A549 (cell line): ENCODE measurements around the gene AP1S2. TPM values are rescaled to one million over a fixed set of nuclear protein-coding genes. Genes with fewer than 3 reads are reported as not detected.

Experiments
- ATAC-seq, 2 experiments: fragments of 200-7000 bp in 1 of 2; fragments of >200 bp in 1 of 2; cut with Nextera tagmentation in 1 of 2; cut with Tn5 transposase in 1 of 2; 3 replicates each; pipeline versions ENCODE4 v1.8.0 to v1.9.1; 2018 to 2020; ENCODE audit warnings: mild to moderate bottlenecking in 1 of 2, moderate library complexity in 1 of 2
- CTCF ChIA-PET: fragments of 300-600 bp; sonication (Branson Sonifier 250); formaldehyde crosslinking; extraction: SDS; loops from one replicate; lab custom pipeline; 2021; ENCODE audit warnings: antibody characterized with exemption, inconsistent platforms; lab: Yijun Ruan, JAX
- POLR2A ChIA-PET: fragments of 350-600 bp; formaldehyde crosslinking; extraction: SDS; loops from one replicate; lab custom pipeline; 2021; ENCODE audit warnings: antibody characterized with exemption, inconsistent platforms; lab: Yijun Ruan, JAX
- DNase-seq, 2 experiments: peaks; one replicate each; pipeline versions ENCODE4 v3.0.0 to v3.0.0-alpha.2; 2011 to 2016; ENCODE audit warnings: low read depth in 1 of 2, low spot score in 1 of 2
- FAIRE-seq: peaks from 2 replicates; lab custom pipeline; 2011; peaks lifted over from hg19 to GRCh38; lab: Jason Lieb, UNC
- H3K27ac ChIP-seq, 2 experiments: fragments of >200 bp; sonication (Bioruptor Twin); formaldehyde crosslinking; 3 replicates each; pipeline ENCODE4 v1.5.1; 2016 to 2017
- H3K4me1 ChIP-seq: fragments of >200 bp; sonication (Bioruptor Twin); formaldehyde crosslinking; 3 replicates; pipeline ENCODE4 v1.6.1; 2016
- H3K4me2 ChIP-seq: fragments of >200 bp; sonication (Bioruptor Twin); formaldehyde crosslinking; 3 replicates; pipeline ENCODE4 v1.6.1; 2016
- H3K4me3 ChIP-seq: fragments of >200 bp; sonication (Bioruptor Twin); formaldehyde crosslinking; 3 replicates; pipeline ENCODE4 v1.5.1; 2016
- H3K9me3 ChIP-seq: fragments of >200 bp; sonication (Bioruptor Twin); formaldehyde crosslinking; 3 replicates; pipeline ENCODE4 v1.6.1; 2016
- ATOH8 ChIP-seq: fragments of 250-450 bp; sonication (Bioruptor Pico); IDR thresholded peaks from 2 replicates; pipeline ENCODE4 v1.5.0; 2020; ENCODE audit warnings: low read depth, mild to moderate bottlenecking, moderate library complexity
- BHLHE40 ChIP-seq: IDR thresholded peaks from 2 replicates; pipeline ENCODE4 v1.6.1; 2012; ENCODE audit warnings: low read depth, low read length, inconsistent platforms
- CBX2 ChIP-seq: fragments of 200-600 bp; sonication (generic); IDR thresholded peaks from 2 replicates; pipeline ENCODE4 v1.6.1; 2016; ENCODE audit warnings: low read depth, mild to moderate bottlenecking, borderline replicate concordance
- CHD2 ChIP-seq: fragments of 150-350 bp; IDR thresholded peaks from 2 replicates; pipeline ENCODE4 v1.6.1; 2014; ENCODE audit warnings: low read length; ENCODE audit not compliant: partially characterized antibody
- CHD4 ChIP-seq: fragments of 200-600 bp; sonication (generic); IDR thresholded peaks from 2 replicates; pipeline ENCODE4 v1.6.1; 2016; ENCODE audit warnings: antibody characterized with exemption, mild to moderate bottlenecking, borderline replicate concordance
- CTCF ChIP-seq: fragments of >200 bp; sonication (Bioruptor Twin); formaldehyde crosslinking; IDR thresholded peaks from 3 replicates; pipeline ENCODE4 v1.5.1; 2016
- E2F6 ChIP-seq: IDR thresholded peaks from 2 replicates; pipeline ENCODE4 v1.6.1; 2012; ENCODE audit warnings: low read depth, borderline replicate concordance
- EHF ChIP-seq: fragments of 250-450 bp; sonication (Bioruptor Pico); IDR thresholded peaks from 2 replicates; pipeline ENCODE4 v1.5.0; 2020; ENCODE audit warnings: mild to moderate bottlenecking
- HES2 ChIP-seq: fragments of >200 bp; sonication (Bioruptor Twin); formaldehyde crosslinking; IDR thresholded peaks from 2 replicates; pipeline ENCODE4 v1.6.1; 2016
- HEYL ChIP-seq: fragments of 250-450 bp; sonication (Bioruptor Pico); IDR thresholded peaks from 2 replicates; pipeline ENCODE4 v1.8.0; 2021; ENCODE audit warnings: mild to moderate bottlenecking, moderate library complexity
- MAFK ChIP-seq: fragments of 450-650 bp; IDR thresholded peaks from 2 replicates; pipeline ENCODE4 v1.6.1; 2014; ENCODE audit not compliant: partially characterized antibody
- NR3C1 ChIP-seq: fragments of >200 bp; sonication (Bioruptor Twin); formaldehyde crosslinking; IDR thresholded peaks from 3 replicates; pipeline ENCODE4 v1.6.1; 2017
- POLR2A ChIP-seq: IDR thresholded peaks from 2 replicates; pipeline ENCODE4 v1.6.1; 2012; ENCODE audit warnings: mild to moderate bottlenecking, low read length
- RAD21 ChIP-seq, 2 experiments: fragments of >200 bp in 1 of 2; sonication (Bioruptor Twin) in 1 of 2; formaldehyde crosslinking in 1 of 2; IDR thresholded peaks in 1 of 2; conservative IDR thresholded peaks in 1 of 2; 2 replicates in 1 of 2; 3 replicates in 1 of 2; pipeline ENCODE4 v1.6.1; 2012 to 2018; ENCODE audit warnings: inconsistent platforms in 1 of 2
- RARB ChIP-seq: fragments of 250-450 bp; sonication (Bioruptor Pico); IDR thresholded peaks from 2 replicates; pipeline ENCODE4 v1.8.0; 2021; ENCODE audit warnings: mild to moderate bottlenecking, moderate library complexity
- RNF2 ChIP-seq: fragments of 200-600 bp; sonication (generic); IDR thresholded peaks from 2 replicates; pipeline ENCODE4 v1.6.1; 2016; ENCODE audit warnings: low read depth, mild to moderate bottlenecking, antibody characterized with exemption, moderate library complexity, borderline replicate concordance
- SREBF2 ChIP-seq: fragments of 450-650 bp; IDR thresholded peaks from 2 replicates; pipeline ENCODE4 v1.6.1; 2014; ENCODE audit warnings: mild to moderate bottlenecking, moderate library complexity
- TFCP2L1 ChIP-seq: fragments of 250-450 bp; sonication (Bioruptor Pico); IDR thresholded peaks from 2 replicates; pipeline ENCODE4 v1.5.0; 2021; ENCODE audit warnings: mild to moderate bottlenecking
- TP53 ChIP-seq: fragments of 250-450 bp; sonication (Bioruptor Pico); IDR thresholded peaks from 2 replicates; pipeline ENCODE4 v1.5.0; 2021; ENCODE audit warnings: mild to moderate bottlenecking, moderate library complexity
- ZFP36 ChIP-seq: fragments of 450-650 bp; IDR thresholded peaks from 2 replicates; pipeline ENCODE4 v1.6.1; 2014; ENCODE audit warnings: borderline replicate concordance; ENCODE audit not compliant: partially characterized antibody
- ZSCAN20 ChIP-seq: fragments of 250-450 bp; sonication (Bioruptor Pico); IDR thresholded peaks from 2 replicates; pipeline ENCODE4 v1.8.0; 2022; ENCODE audit warnings: mild to moderate bottlenecking, moderate library complexity
- WGBS: methylation state at CpG from one replicate; pipeline ENCODE4 v1.1.6; 2017; ENCODE audit errors: missing lambda C conversion rate; 5-methylcytosine and 5-hydroxymethylcytosine counted together
- polyA plus RNA-seq, 4 experiments: library from polyadenylated mRNA; depleted of rRNA in 3 of 4; stranded (reverse); fragments of >200 nt; fragmentation: RNase III in 1 of 4; extraction: RNeasy Plus Mini Kit Qiagen cat#74134 plus additional on column Dnase treatment in 1 of 4; gene quantifications; 2 replicates in 3 of 4; 3 replicates in 1 of 4; pipeline ENCODE4 v1.2.3, GENCODE V29; 2011 to 2017

Gene AP1S2
- polyA plus RNA-seq, 2 of the 4 experiments (the other 2 are of a cell fraction) = 17.1 to 18.5 TPM

- TF ChIP-seq CHD4 (no peak), HEYL (CRISPR knock-in tag) (no peak), POLR2A (no peak)
These were observed 28.7 kb downstream of the AP1S2 start (continued) for GRCh38 chrX:15825936-15826335.

GRCh38 chrX:15822922-15823321 lies 31.7 kb downstream of the AP1S2 start:
- WGBS = 94% methylated on average over 23 of the region's 23 CpGs

GRCh38 chrX:15820106-15821073 lies 34.2 kb downstream of the AP1S2 start:
- H3K4me1 ChIP-seq = no peaks in the 10 kb centered on the region
- no peak for ATAC-seq
- POLR2A ChIA-PET = interaction anchor here (0.6 kb wide), 1 partner anchor 91 kb away, joined by 3 read pairs; no protein-coding TSS in a partner anchor
- H3K9me3 ChIP-seq = no peaks in the 10 kb centered on the region
- TF ChIP-seq NR3C1 (no peak), ZFP36 (no peak), HES2 (no peak), MAFK (no peak), CTCF (no peak), CBX2 (no peak), HEYL (CRISPR knock-in tag) (no peak), EHF (CRISPR knock-in tag) (no peak), CHD2 (no peak)
- no peak overlapping the region for H3K4me2 ChIP-seq
- H3K27ac ChIP-seq = no peak overlapping the region
- H3K4me3 ChIP-seq = no peak overlapping the region
- no peak for FAIRE-seq
- WGBS = 84% methylated on average over 14 of the region's 14 CpGs
- CTCF ChIA-PET = no interaction called here
- DNase-seq = no peak

More at GRCh38 chrX:15822922-15823321, 31.7 kb downstream of the AP1S2 start:
- no peaks in the 10 kb centered on the region for H3K9me3 ChIP-seq
- FAIRE-seq (no peak), DNase-seq (no peak), ATAC-seq (no peak)
- H3K4me3 ChIP-seq = no peak overlapping the region
- CTCF ChIA-PET = no interaction called here
- H3K27ac ChIP-seq = no peak overlapping the region
- no peak overlapping the region for H3K4me2 ChIP-seq
- no peaks in the 10 kb centered on the region for H3K4me1 ChIP-seq
- TF ChIP-seq CHD4 (no peak), EHF (CRISPR knock-in tag) (no peak), TP53 (CRISPR knock-in tag) (no peak), SREBF2 (no peak), HES2 (no peak), RAD21 (conservative IDR thresholded peaks at IDR 0.05 in 1 of 2, IDR thresholded peaks at IDR 0.05 in 1 of 2) (no peak), BHLHE40 (no peak)
- POLR2A ChIA-PET = no interaction called here

GRCh38 chrX:15816886-15817285 lies 37.7 kb downstream of the AP1S2 start:
- CTCF ChIA-PET = interaction anchor here (1.3 to 1.7 kb wide), 2 partner anchors 12 to 57 kb away, joined by 4 to 5 read pairs; no protein-coding TSS in a partner anchor
- Histone ChIP-seq H3K4me3 (no peak overlapping the region), H3K4me1 (no peaks in the 10 kb centered on the region), H3K4me2 (no peak overlapping the region), H3K9me3 (no peaks in the 10 kb centered on the region)
- no peak for DNase-seq
- no peak for TF ChIP-seq EHF (CRISPR knock-in tag)
- TF ChIP-seq RAD21 (conservative IDR thresholded peaks at IDR 0.05 in 1 of 2, IDR thresholded peaks at IDR 0.05 in 1 of 2) = no peak
- TF ChIP-seq NR3C1 = no peak
- TF ChIP-seq TFCP2L1 (CRISPR knock-in tag) = no peak
- no peak for TF ChIP-seq RARB (CRISPR knock-in tag)
- TF ChIP-seq ATOH8 (CRISPR knock-in tag) = no peak
- no peak for TF ChIP-seq TP53 (CRISPR knock-in tag)
- no peak for TF ChIP-seq CBX2
- TF ChIP-seq SREBF2 = no peak
- TF ChIP-seq E2F6 = no peak
- no peak for TF ChIP-seq ZSCAN20 (CRISPR knock-in tag)
- TF ChIP-seq RNF2 = no peak
- TF ChIP-seq, all 56 proteins: peak for 0
- WGBS = 78% methylated on average over 4 of the region's 4 CpGs
- ATAC-seq = no peak
- POLR2A ChIA-PET = no interaction called here
- FAIRE-seq = no peak
- no peak overlapping the region for H3K27ac ChIP-seq
